Ishikawa (cell line): ENCODE data around the gene NCAPG2.
A peak's percentile ranks its signal among the peaks of the same experiment; 100 is the strongest.
"Not testable (repeated sequence)": the region's sequence is repeated elsewhere in the genome, so short reads cannot be mapped to it uniquely, and the experiment has no call there.

Experiments
- CEBPB ChIP-seq: IDR thresholded peaks from 2 replicates; pipeline ENCODE4 v1.6.1; 2012
- EGR1 ChIP-seq: IDR thresholded peaks from 2 replicates; pipeline ENCODE4 v1.6.1; 2012
- EP300 ChIP-seq: IDR thresholded peaks from 2 replicates; pipeline ENCODE4 v1.6.1; 2012; ENCODE audit warnings: borderline replicate concordance
- NFIC ChIP-seq: IDR thresholded peaks from 2 replicates; pipeline ENCODE4 v1.6.1; 2012
- RAD21 ChIP-seq: IDR thresholded peaks from 2 replicates; pipeline ENCODE4 v1.6.1; 2012; ENCODE audit warnings: low read depth
- TAF1 ChIP-seq: IDR thresholded peaks from 2 replicates; pipeline ENCODE4 v1.6.1; 2012; ENCODE audit warnings: low read depth, mild to moderate bottlenecking
- USF1 ChIP-seq: IDR thresholded peaks from 2 replicates; pipeline ENCODE4 v1.6.1; 2012
- YY1 ChIP-seq: IDR thresholded peaks from 2 replicates; pipeline ENCODE4 v1.6.1; 2012; ENCODE audit warnings: low read depth
- ZBTB7A ChIP-seq: IDR thresholded peaks from 2 replicates; pipeline ENCODE4 v1.6.1; 2012; ENCODE audit warnings: low read depth
- TF ChIP-seq, protein P1 (sequence below): IDR thresholded peaks from 2 replicates; pipeline ENCODE4 v1.6.1; 2012; ENCODE audit warnings: low read depth, mild to moderate bottlenecking

DNA sequence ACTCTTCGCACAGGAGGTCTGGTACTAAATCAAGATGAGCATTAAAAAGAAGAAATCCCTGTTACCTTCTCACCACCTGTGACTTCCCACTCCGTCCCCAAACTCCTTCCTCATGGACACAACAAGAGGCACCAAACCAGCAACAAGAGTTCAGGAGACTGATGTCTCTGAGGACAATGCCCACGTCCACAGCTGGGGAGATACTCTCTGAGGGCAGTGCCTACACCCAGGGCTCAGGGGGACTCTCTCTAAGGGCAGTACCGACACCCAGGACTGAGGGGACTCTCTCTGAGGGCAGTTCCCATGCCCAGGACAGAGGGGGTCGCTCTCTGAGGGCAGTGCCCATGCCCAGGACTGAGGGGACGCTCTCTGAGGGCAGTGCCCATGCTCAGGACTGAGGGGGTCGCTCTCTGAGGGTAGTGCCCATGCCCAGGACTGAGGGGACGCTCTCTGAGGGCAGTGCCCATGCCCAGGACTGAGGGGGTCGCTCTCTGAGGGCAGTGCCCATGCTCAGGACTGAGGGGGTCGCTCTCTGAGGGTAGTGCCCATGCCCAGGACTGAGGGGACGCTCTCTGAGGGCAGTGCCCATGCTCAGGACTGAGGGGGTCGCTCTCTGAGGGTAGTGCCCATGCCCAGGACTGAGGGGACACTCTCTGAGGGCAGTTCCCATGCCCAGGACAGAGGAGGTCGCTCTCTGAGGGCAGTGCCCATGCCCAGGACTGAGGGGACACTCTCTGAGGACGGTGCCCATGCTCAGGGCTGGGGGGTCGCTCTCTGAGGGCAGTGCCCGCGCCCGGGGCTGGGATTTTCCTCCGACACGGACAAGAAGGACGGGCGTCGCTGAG is 703 bp downstream of the NCAPG2 start:
- TF ChIP-seq CEBPB, RAD21, YY1, EP300, USF1, EGR1, TAF1, NFIC: not testable (repeated sequence)
- TF ChIP-seq ZBTB7A = peak; percentile 80; the same call in 1 of the 2 replicates
- TF ChIP-seq, protein P1, sequence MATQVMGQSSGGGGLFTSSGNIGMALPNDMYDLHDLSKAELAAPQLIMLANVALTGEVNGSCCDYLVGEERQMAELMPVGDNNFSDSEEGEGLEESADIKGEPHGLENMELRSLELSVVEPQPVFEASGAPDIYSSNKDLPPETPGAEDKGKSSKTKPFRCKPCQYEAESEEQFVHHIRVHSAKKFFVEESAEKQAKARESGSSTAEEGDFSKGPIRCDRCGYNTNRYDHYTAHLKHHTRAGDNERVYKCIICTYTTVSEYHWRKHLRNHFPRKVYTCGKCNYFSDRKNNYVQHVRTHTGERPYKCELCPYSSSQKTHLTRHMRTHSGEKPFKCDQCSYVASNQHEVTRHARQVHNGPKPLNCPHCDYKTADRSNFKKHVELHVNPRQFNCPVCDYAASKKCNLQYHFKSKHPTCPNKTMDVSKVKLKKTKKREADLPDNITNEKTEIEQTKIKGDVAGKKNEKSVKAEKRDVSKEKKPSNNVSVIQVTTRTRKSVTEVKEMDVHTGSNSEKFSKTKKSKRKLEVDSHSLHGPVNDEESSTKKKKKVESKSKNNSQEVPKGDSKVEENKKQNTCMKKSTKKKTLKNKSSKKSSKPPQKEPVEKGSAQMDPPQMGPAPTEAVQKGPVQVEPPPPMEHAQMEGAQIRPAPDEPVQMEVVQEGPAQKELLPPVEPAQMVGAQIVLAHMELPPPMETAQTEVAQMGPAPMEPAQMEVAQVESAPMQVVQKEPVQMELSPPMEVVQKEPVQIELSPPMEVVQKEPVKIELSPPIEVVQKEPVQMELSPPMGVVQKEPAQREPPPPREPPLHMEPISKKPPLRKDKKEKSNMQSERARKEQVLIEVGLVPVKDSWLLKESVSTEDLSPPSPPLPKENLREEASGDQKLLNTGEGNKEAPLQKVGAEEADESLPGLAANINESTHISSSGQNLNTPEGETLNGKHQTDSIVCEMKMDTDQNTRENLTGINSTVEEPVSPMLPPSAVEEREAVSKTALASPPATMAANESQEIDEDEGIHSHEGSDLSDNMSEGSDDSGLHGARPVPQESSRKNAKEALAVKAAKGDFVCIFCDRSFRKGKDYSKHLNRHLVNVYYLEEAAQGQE = not testable (repeated sequence)
